NCI-H526 treated with DMSO at 0.1 percent for 48 hours (cell line): ENCODE measurements around the gene ZNF616.

Source experiments
- DNase-seq: peaks from one replicate; lab custom pipeline; 2025; lab: John Stamatoyannopoulos, UW

ZNF616 gene

GRCh38 chr19:52139252-52140031 is at the start of gene ZNF616:
TSS of gene ZNF616 (minus strand) at chr19:52139938. CDS start at chr19:52130512, 9,426 bp downstream.
- peak; percentile 94 for DNase-seq

- no peak for DNase-seq
These were observed 49.3 kb upstream of the ZNF616 start for GRCh38 chr19:52188822-52189734.

GRCh38 chr19:52187407-52187806 is 47.7 kb upstream of the ZNF616 start:
- no peak for DNase-seq

- no peak for DNase-seq
These were observed 36.8 kb upstream of the ZNF616 start for GRCh38 chr19:52176574-52176973.

- no peak for DNase-seq
These were observed 32.6 kb upstream of the ZNF616 start for GRCh38 chr19:52172347-52172746.

- peak; percentile 70 for DNase-seq
These were observed 31.8 kb upstream of the ZNF616 start, which contains the start of gene ZNF836 for GRCh38 chr19:52171321-52172169. TSS of gene ZNF836 (minus strand) at chr19:52171621. CDS start at chr19:52168072, 3,549 bp downstream.

GRCh38 chr19:52170863-52171320 is 31.2 kb upstream of the ZNF616 start:
- peak; percentile 44 for DNase-seq

GRCh38 chr19:52170304-52170703 is 30.6 kb upstream of the ZNF616 start:
- DNase-seq: no peak

- DNase-seq: no peak
These were observed 16.0 kb upstream of the ZNF616 start for GRCh38 chr19:52155596-52156359.

- DNase-seq: no peak
These were observed 8.5 kb upstream of the ZNF616 start for GRCh38 chr19:52148256-52148655.

- DNase-seq: no peak
These were observed 2.4 kb upstream of the ZNF616 start for GRCh38 chr19:52142001-52142595.

GRCh38 chr19:52141203-52141602 is 1.5 kb upstream of the ZNF616 start:
- no peak for DNase-seq

- no peak for DNase-seq
These were observed 433 bp upstream of the ZNF616 start for GRCh38 chr19:52140032-52140710.

- DNase-seq: no peak
These were observed 821 bp downstream of the ZNF616 start for GRCh38 chr19:52138983-52139251.

GRCh38 chr19:52138278-52138982 is 1.3 kb downstream of the ZNF616 start:
- peak; percentile 66 for DNase-seq

- no peak for DNase-seq
These were observed 19.5 kb downstream of the ZNF616 start for GRCh38 chr19:52120286-52120685.

GRCh38 chr19:52115526-52116053 is 24.1 kb downstream of the ZNF616 start:
- no peak for DNase-seq

- DNase-seq: no peak
These were observed 25.0 kb downstream of the ZNF616 start for GRCh38 chr19:52114691-52115090.

- no peak for DNase-seq
These were observed 27.1 kb downstream of the ZNF616 start for GRCh38 chr19:52112624-52113023.
